ENCODE measurements around the gene NTMT1. TPM values are rescaled to one million over a fixed set of nuclear protein-coding genes. Genes with fewer than 3 reads are reported as not detected.

NTMT1 gene
- total RNA-seq, 1 donor from 2014 or later = 18.8 TPM

DNA sequence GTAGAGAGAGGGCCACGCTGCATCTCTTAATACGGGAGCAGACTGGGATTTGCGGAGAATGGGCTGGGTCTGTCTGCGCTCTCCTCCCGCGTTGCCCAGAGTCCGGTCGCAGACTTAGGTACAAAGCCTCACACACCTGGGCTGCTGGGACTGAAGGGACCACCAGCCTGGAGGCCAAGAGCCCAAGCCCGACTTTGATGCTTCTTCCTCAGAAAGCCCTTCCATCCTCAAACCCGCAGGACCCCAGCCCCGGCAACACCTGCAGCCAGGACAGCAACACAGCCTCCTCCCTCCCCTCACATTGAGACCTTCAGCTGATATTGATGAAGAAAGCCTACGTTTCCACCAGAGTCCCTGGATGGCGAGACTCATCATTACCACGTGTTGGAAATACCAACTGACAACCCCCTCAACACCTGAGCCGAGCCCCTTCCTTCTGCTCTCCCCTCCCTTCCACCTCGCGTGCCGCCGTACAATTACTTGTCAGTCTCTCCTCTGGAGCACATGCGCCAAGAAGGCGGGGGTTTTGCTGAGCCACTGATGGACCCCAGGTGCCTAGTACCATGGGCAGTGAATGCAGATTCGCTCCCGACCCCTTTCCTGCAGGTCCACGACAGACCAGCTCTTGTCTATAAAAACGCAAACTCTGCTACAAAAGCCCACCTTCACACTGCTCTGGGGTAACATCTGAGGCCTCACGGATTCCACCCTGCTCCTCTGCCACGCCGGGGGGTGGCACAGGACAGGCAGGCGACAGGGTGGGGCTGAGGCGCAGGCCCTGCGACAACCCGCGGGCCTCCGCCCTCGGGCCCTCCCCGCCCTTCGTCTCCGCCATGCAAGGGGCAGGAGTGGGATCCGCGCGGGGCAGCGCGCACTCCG is 15.1 kb downstream of the NTMT1 start:
- Histone ChIP-seq H3K36me3 (ENCODE audit: control insufficient read depth in 3 of 3, insufficient read depth in 3 of 3, low read length in 3 of 3) (peaks cover 27 to 31% (median 29%) of the 10 kb centered on the region in 3 donors), H3K4me1 (ENCODE audit: control insufficient read depth in 3 of 3, insufficient read depth in 3 of 3, low read length in 3 of 3) (peaks cover 23 to 32% (median 30%) of the 10 kb centered on the region in 3 donors), H3K27ac (ENCODE audit: low read depth, low read length) (peak overlapping the region; percentile 82), H3K9me3 (ENCODE audit: control insufficient read depth in 3 of 3, low read length in 3 of 3) (no peaks in the 10 kb centered on the region), H3K27me3 (ENCODE audit: control insufficient read depth in 3 of 3, insufficient read depth in 3 of 3, low read length in 3 of 3) (no peaks in the 10 kb centered on the region), H3K4me3 (ENCODE audit: low read length in 3 of 3) (peak overlapping the region; percentile 70 to 94 (median 88)), H3K9ac (ENCODE audit: low read depth in 1 of 3, low read length in 3 of 3) (peak overlapping the region; percentile 89 to 92 (median 89))

DNA sequence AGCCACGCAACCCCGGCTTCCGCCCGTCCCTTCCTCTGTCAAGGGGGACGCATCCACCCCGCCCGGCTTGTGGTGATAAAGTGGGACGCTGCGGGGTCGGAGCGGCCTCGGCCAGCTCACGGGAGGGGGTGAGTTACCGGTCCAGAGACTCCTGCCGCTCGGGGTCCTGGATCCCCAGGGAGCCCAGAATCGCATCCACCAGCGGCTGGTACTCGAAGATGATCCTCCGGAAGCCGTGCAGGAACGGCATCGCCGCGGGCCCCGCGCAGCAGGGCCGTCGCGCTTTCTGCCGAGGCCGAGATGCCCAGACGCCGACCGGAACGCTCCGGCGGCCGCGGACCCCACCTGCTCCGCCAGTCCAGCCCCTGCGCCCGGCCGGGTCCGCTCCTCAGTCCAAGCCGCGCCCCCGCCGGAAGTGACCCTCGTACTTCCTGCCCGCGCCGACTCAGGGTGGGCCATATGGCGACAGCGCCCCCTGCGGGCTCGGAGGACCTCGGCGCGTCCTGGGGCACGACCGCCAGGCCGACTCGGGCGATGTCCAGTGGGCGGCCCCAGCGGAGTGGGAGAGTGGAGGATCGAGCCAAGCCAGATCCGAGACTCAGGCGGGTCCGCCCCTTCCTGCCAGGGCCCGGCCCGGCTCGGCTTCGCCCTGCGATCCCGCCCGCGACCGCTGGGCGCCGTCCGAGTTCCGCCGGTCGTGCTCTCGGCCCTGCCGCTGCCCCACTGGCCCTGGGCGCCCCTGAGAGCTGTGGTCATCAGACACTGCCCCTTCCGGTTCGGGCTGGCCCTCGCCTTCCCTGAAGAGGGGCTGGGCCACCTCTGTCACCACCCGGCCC is 16.0 kb downstream of the NTMT1 start, which contains the start of gene ASB6:
TSS of gene ASB6 (minus strand) at position 402 of the 836 bp plus-strand sequence. CDS start at position 250, 152 bp downstream.
- H3K9ac ChIP-seq (ENCODE audit: low read depth in 1 of 3, low read length in 3 of 3) = peak within 1 kb of the TSS; percentile 89 to 92 (median 89)
- peak within 1 kb of the TSS; percentile 82 for H3K27ac ChIP-seq (ENCODE audit: low read depth, low read length)
- peak within 1 kb of the TSS; percentile 78 to 94 (median 88) for H3K4me3 ChIP-seq (ENCODE audit: low read length in 3 of 3)
- no peaks in the 10 kb centered on the region for H3K9me3 ChIP-seq (ENCODE audit: control insufficient read depth in 3 of 3, low read length in 3 of 3)
- peaks cover 23 to 32% (median 30%) of the 10 kb centered on the region in 3 donors for H3K4me1 ChIP-seq (ENCODE audit: control insufficient read depth in 3 of 3, insufficient read depth in 3 of 3, low read length in 3 of 3)
- H3K27me3 ChIP-seq (ENCODE audit: control insufficient read depth in 3 of 3, insufficient read depth in 3 of 3, low read length in 3 of 3) = no peaks in the 10 kb centered on the region
- peaks cover 23 to 26% (median 24%) of the 10 kb centered on the region in 3 donors for H3K36me3 ChIP-seq (ENCODE audit: control insufficient read depth in 3 of 3, insufficient read depth in 3 of 3, low read length in 3 of 3)

DNA sequence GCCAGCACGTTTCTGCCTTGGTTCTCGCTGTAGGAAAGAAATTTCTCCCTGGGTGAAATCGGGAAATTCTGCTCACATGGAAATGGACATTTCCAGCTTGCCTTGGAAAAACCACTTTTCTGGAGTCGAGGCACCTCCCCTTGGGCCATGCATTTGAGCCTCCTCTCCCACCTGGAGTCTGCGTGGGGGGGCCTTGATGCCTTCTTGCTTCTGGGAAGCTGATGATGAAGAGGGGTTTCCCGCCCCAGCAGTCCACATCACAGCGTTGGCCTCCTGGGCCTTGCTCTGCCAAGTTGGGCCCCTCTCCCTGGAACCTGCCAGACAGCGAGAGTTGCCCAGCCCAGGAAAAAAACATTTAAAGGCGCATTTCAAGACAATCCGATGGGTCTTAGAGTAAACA is 17.7 kb downstream of the NTMT1 start:
- Histone ChIP-seq H3K27me3 (ENCODE audit: control insufficient read depth in 3 of 3, insufficient read depth in 3 of 3, low read length in 3 of 3) (no peaks in the 10 kb centered on the region), H3K27ac (ENCODE audit: low read depth, low read length) (no peak overlapping the region), H3K9me3 (ENCODE audit: control insufficient read depth in 3 of 3, low read length in 3 of 3) (no peaks in the 10 kb centered on the region), H3K4me1 (ENCODE audit: control insufficient read depth in 3 of 3, insufficient read depth in 3 of 3, low read length in 3 of 3) (peaks cover 21 to 32% (median 29%) of the 10 kb centered on the region in 3 donors), H3K36me3 (ENCODE audit: control insufficient read depth in 3 of 3, insufficient read depth in 3 of 3, low read length in 3 of 3) (peaks cover 5 to 10% (median 7%) of the 10 kb centered on the region in 3 donors), H3K4me3 (ENCODE audit: low read length in 3 of 3) (no peak overlapping the region), H3K9ac (ENCODE audit: low read depth in 1 of 3, low read length in 3 of 3) (peak overlapping the region in 1 of 3 donors; percentile 51)

DNA sequence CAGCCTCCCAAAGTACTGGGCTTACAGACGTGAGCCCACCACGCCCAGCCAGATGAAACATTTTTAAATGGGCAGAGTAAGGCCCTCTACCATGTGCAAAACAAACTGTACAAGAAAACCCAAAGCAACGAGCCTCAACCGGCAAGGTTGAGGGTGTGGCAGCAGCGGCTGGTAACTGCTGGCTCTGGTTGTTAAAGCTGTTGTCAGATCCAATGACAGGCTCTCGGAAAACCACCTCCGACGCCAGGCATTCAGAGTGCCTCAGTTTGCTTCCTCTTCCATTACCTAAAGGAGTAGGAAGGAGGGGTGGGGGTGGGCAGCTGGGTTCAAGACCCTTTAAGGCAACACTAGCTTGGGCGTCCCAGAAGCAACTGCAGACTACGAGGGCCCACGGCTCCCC is 18.4 kb downstream of the NTMT1 start:
- Histone ChIP-seq H3K4me3 (ENCODE audit: low read length in 3 of 3) (no peak overlapping the region), H3K36me3 (ENCODE audit: control insufficient read depth in 3 of 3, insufficient read depth in 3 of 3, low read length in 3 of 3) (peaks cover 0 to 4% (median under 1%) of the 10 kb centered on the region in 3 donors), H3K27me3 (ENCODE audit: control insufficient read depth in 3 of 3, insufficient read depth in 3 of 3, low read length in 3 of 3) (no peaks in the 10 kb centered on the region), H3K4me1 (ENCODE audit: control insufficient read depth in 3 of 3, insufficient read depth in 3 of 3, low read length in 3 of 3) (peaks cover 21 to 26% (median 23%) of the 10 kb centered on the region in 3 donors), H3K9ac (ENCODE audit: low read depth in 1 of 3, low read length in 3 of 3) (no peak overlapping the region), H3K9me3 (ENCODE audit: control insufficient read depth in 3 of 3, low read length in 3 of 3) (no peaks in the 10 kb centered on the region), H3K27ac (ENCODE audit: low read depth, low read length) (no peak overlapping the region)

DNA sequence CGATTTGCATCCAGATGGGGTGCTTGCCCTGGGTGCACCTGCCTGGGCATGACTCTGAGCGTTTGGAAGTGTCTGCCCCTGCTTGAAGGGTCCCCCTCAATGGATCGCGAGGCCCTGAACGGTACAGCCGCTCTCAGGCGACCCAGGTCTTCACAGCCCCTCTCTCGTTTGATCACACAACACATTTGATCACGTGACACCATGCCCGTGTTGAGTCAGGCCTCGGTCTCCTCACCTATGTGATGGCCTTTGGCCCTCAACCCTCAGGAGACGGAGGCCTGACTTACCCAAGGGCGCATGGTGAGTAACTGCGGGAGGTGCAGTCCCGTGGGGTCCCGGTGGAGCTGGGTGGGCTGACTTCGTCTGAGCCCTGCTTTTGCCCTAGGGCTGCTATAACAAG is 18.9 kb downstream of the NTMT1 start:
- Histone ChIP-seq H3K27me3 (ENCODE audit: control insufficient read depth in 3 of 3, insufficient read depth in 3 of 3, low read length in 3 of 3) (no peaks in the 10 kb centered on the region), H3K4me3 (ENCODE audit: low read length in 3 of 3) (no peak overlapping the region), H3K4me1 (ENCODE audit: control insufficient read depth in 3 of 3, insufficient read depth in 3 of 3, low read length in 3 of 3) (peaks cover 19 to 24% (median 19%) of the 10 kb centered on the region in 3 donors), H3K9me3 (ENCODE audit: control insufficient read depth in 3 of 3, low read length in 3 of 3) (no peaks in the 10 kb centered on the region), H3K36me3 (ENCODE audit: control insufficient read depth in 3 of 3, insufficient read depth in 3 of 3, low read length in 3 of 3) (peaks cover 0 to 2% (median 0%) of the 10 kb centered on the region in 3 donors), H3K9ac (ENCODE audit: low read depth in 1 of 3, low read length in 3 of 3) (no peak overlapping the region), H3K27ac (ENCODE audit: low read depth, low read length) (no peak overlapping the region)

DNA sequence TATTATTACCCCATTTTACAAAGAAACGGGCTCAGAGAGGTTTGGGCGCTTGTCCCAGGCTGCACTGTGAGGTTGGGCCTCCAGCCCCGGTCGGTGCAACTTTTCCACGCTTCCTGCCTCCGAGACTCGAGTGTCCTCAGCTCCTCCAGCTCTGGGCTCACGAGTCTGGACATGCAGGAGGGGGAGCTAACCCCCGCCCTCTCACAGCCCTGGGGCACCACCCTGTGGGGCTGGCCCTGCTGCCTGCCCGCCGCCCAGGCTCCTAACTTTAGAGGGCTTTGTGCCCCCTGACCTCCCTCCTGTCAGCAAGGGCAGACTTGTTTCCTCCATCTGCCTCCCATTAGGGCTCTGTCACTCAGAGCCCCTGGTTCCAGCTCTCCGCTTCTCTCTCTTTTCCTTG is 20.3 kb downstream of the NTMT1 start:
- Histone ChIP-seq H3K9ac (ENCODE audit: low read depth in 1 of 3, low read length in 3 of 3) (no peak overlapping the region), H3K4me3 (ENCODE audit: low read length in 3 of 3) (no peak overlapping the region), H3K9me3 (ENCODE audit: control insufficient read depth in 3 of 3, low read length in 3 of 3) (no peaks in the 10 kb centered on the region), H3K36me3 (ENCODE audit: control insufficient read depth in 3 of 3, insufficient read depth in 3 of 3, low read length in 3 of 3) (peaks cover 0 to 2% (median 0%) of the 10 kb centered on the region in 3 donors), H3K4me1 (ENCODE audit: control insufficient read depth in 3 of 3, insufficient read depth in 3 of 3, low read length in 3 of 3) (peaks cover 6 to 10% (median 6%) of the 10 kb centered on the region in 3 donors), H3K27me3 (ENCODE audit: control insufficient read depth in 3 of 3, insufficient read depth in 3 of 3, low read length in 3 of 3) (no peaks in the 10 kb centered on the region), H3K27ac (ENCODE audit: low read depth, low read length) (no peak overlapping the region)

DNA sequence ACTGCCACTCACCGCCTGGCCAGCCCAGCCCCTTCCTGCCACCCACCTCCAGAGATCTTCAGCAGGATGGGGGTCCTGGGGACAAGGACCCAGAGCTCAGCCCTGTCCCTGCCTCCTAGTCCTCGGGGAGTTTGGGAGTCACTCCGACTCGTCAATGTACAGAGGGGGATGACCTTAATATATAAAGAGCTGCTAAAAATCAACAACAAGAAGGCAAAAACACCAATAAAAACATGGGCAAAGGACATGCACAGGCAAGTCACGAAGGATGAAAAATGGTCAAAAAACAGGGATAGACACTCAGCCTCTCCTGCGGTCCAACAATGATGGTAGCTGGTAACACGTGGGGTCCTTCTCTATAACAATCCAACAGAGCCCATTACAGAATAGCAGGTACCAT is 20.7 kb downstream of the NTMT1 start:
- peaks cover 0 to 2% (median 0%) of the 10 kb centered on the region in 3 donors for H3K36me3 ChIP-seq (ENCODE audit: control insufficient read depth in 3 of 3, insufficient read depth in 3 of 3, low read length in 3 of 3)
- no peaks in the 10 kb centered on the region for H3K27me3 ChIP-seq (ENCODE audit: control insufficient read depth in 3 of 3, insufficient read depth in 3 of 3, low read length in 3 of 3)
- H3K9ac ChIP-seq (ENCODE audit: low read depth in 1 of 3, low read length in 3 of 3) = no peak overlapping the region
- H3K4me1 ChIP-seq (ENCODE audit: control insufficient read depth in 3 of 3, insufficient read depth in 3 of 3, low read length in 3 of 3) = peaks cover 2 to 6% (median 3%) of the 10 kb centered on the region in 3 donors
- no peak overlapping the region for H3K27ac ChIP-seq (ENCODE audit: low read depth, low read length)
- H3K9me3 ChIP-seq (ENCODE audit: control insufficient read depth in 3 of 3, low read length in 3 of 3) = no peaks in the 10 kb centered on the region
- no peak overlapping the region for H3K4me3 ChIP-seq (ENCODE audit: low read length in 3 of 3)

DNA sequence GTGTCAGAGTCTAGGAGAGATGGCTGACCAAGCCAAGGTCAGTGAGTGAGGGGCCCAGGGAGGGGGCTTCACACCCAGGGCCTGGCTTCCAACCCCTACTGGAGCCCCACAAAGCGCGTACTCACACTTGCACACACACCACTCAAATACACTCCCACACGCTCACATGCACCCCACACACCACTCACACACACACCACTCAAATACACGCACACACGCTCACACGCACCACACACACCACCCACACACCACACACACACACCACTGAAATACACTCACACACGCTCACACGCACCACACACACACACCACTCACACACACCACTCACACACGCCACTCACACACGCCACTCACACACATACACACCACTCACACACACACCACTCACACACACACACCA is 21.7 kb downstream of the NTMT1 start:
- no peak overlapping the region for H3K9ac ChIP-seq (ENCODE audit: low read depth in 1 of 3, low read length in 3 of 3)
- no peaks in the 10 kb centered on the region for H3K9me3 ChIP-seq (ENCODE audit: control insufficient read depth in 3 of 3, low read length in 3 of 3)

DNA sequence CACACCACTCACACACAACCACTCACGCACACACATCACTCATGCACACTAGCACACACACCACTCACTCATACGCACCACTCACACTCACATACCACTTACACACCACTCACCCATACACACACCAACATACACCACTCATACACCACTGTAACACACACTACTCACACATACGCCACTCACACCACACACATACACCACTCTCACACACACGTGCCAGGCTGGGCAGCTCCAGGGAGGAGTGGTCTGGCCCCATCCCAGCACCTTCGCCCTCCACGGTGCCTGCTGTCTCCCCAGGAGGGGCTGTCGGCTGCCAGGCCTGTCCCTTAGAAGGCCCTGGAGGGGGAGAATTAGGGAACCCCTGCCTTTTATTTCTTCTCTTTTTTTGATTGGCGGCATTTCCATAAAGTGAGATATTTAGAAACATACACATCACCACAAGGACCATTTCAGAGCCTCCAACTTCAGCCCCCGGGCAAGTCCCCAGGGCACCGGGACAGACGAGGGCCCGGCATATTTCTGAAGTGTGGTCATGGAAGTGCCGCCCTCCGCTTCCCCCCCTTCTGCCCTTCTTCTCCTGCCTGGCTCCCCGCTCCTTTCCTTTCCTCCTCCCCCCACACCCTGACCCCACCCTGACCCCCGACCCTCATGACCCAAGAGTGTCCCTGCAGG is 22.3 kb downstream of the NTMT1 start:
- Histone ChIP-seq H3K27me3 (ENCODE audit: control insufficient read depth in 3 of 3, insufficient read depth in 3 of 3, low read length in 3 of 3) (no peaks in the 10 kb centered on the region), H3K27ac (ENCODE audit: low read depth, low read length) (no peak overlapping the region), H3K36me3 (ENCODE audit: control insufficient read depth in 3 of 3, insufficient read depth in 3 of 3, low read length in 3 of 3) (no peaks in the 10 kb centered on the region), H3K9me3 (ENCODE audit: control insufficient read depth in 3 of 3, low read length in 3 of 3) (no peaks in the 10 kb centered on the region), H3K4me1 (ENCODE audit: control insufficient read depth in 3 of 3, insufficient read depth in 3 of 3, low read length in 3 of 3) (no peaks in the 10 kb centered on the region), H3K9ac (ENCODE audit: low read depth in 1 of 3, low read length in 3 of 3) (no peak overlapping the region), H3K4me3 (ENCODE audit: low read length in 3 of 3) (no peak overlapping the region)

More for the DNA sequence above, 21.7 kb downstream of the NTMT1 start:
- Histone ChIP-seq H3K4me1 (ENCODE audit: control insufficient read depth in 3 of 3, insufficient read depth in 3 of 3, low read length in 3 of 3) (peaks cover 0 to under 1% (median 0%) of the 10 kb centered on the region in 3 donors), H3K4me3 (ENCODE audit: low read length in 3 of 3) (no peak overlapping the region), H3K27ac (ENCODE audit: low read depth, low read length) (no peak overlapping the region), H3K36me3 (ENCODE audit: control insufficient read depth in 3 of 3, insufficient read depth in 3 of 3, low read length in 3 of 3) (no peaks in the 10 kb centered on the region), H3K27me3 (ENCODE audit: control insufficient read depth in 3 of 3, insufficient read depth in 3 of 3, low read length in 3 of 3) (no peaks in the 10 kb centered on the region)
